H1 (cell line): Measurements from ENCODE around the gene PRPF31. TPM values are rescaled to one million over a fixed set of nuclear protein-coding genes. Genes with fewer than 3 reads are reported as not detected.

Experiments
- CTCF ChIA-PET: fragments of 300-600 bp; sonication (Branson Sonifier 250); formaldehyde crosslinking; loops from one replicate; lab custom pipeline; 2021; ENCODE audit not compliant: partially characterized antibody; lab: Charles Lee
- POLR2A ChIA-PET: fragments of 300-600 bp; sonication (Branson Sonifier 250); formaldehyde crosslinking; loops from one replicate; lab custom pipeline; 2021; ENCODE audit warnings: inconsistent platforms; ENCODE audit not compliant: partially characterized antibody; lab: Charles Lee
- DNase-seq, 2 experiments: peaks; one replicate each; pipeline versions ENCODE4 v3.0.0 to v3.0.0-alpha.2; 2010 to 2022; ENCODE audit warnings: low spot score in 2 of 2, low read depth in 1 of 2, mixed read lengths in 1 of 2
- FAIRE-seq: peaks from 2 replicates; lab custom pipeline; 2011; peaks lifted over from hg19 to GRCh38; lab: Jason Lieb, UNC
- H2AFZ ChIP-seq: 2 replicates; pipeline ENCODE4 v1.8.1; 2012; ENCODE audit warnings: low read length, inconsistent platforms
- H2AK5ac ChIP-seq: 2 replicates; pipeline ENCODE4 v1.6.1; 2013; ENCODE audit warnings: low read depth, low read length
- H2BK120ac ChIP-seq: replicated peaks from 2 replicates; pipeline ENCODE3; 2013; ENCODE audit warnings: low read depth, low read length, inconsistent platforms
- H2BK12ac ChIP-seq: 2 replicates; pipeline ENCODE4 v1.6.1; 2013; ENCODE audit warnings: low read depth, low read length
- H2BK15ac ChIP-seq: 2 replicates; pipeline ENCODE4 v1.6.1; 2013; ENCODE audit warnings: low read length
- H2BK20ac ChIP-seq: 2 replicates; pipeline ENCODE4 v1.6.1; 2013; ENCODE audit warnings: low read length
- H2BK5ac ChIP-seq: 2 replicates; pipeline ENCODE4 v1.6.1; 2013; ENCODE audit warnings: low read depth, low read length
- H3K14ac ChIP-seq: 2 replicates; pipeline ENCODE4 v1.6.1; 2013; ENCODE audit warnings: inconsistent platforms; ENCODE audit not compliant: insufficient read length
- H3K18ac ChIP-seq: 2 replicates; pipeline ENCODE4 v1.6.1; 2013; ENCODE audit warnings: low read length; ENCODE audit errors: extremely low read depth
- H3K23ac ChIP-seq: 2 replicates; pipeline ENCODE4 v1.6.1; 2013; ENCODE audit warnings: inconsistent platforms; ENCODE audit not compliant: insufficient read length
- H3K23me2 ChIP-seq: 2 replicates; pipeline ENCODE4 v1.6.1; 2013; ENCODE audit warnings: low read depth, low read length
- H3K27ac ChIP-seq: 2 replicates; pipeline ENCODE4 v1.6.1; 2011; ENCODE audit warnings: low read depth, low read length, inconsistent platforms
- H3K27me3 ChIP-seq, 4 experiments: replicated peaks in 1 of 4; 1 replicate in 1 of 4; 2 replicates in 3 of 4; pipeline versions ENCODE4 v1.6.1 to v1.8.1; 2011 to 2013; ENCODE audit warnings: low read length in 3 of 4, mild to moderate bottlenecking in 3 of 4, inconsistent platforms in 2 of 4, mixed read lengths in 2 of 4, moderate library complexity in 1 of 4; ENCODE audit not compliant: control insufficient read depth in 3 of 4, insufficient read depth in 3 of 4; ENCODE audit errors: extremely low read depth in 1 of 4
- H3K36me3 ChIP-seq, 4 experiments: 2 replicates each; pipeline versions ENCODE4 v1.6.1 to v1.8.1; 2011 to 2013; ENCODE audit warnings: mild to moderate bottlenecking in 4 of 4, low read length in 3 of 4, moderate library complexity in 2 of 4, control low read depth in 1 of 4, inconsistent platforms in 1 of 4; ENCODE audit not compliant: insufficient read depth in 4 of 4, control insufficient read depth in 2 of 4
- H3K4ac ChIP-seq: replicated peaks from 2 replicates; pipeline ENCODE3; 2013; ENCODE audit warnings: low read length, low read depth, mixed read lengths, inconsistent platforms; ENCODE audit not compliant: insufficient read length
- H3K4me1 ChIP-seq, 4 experiments: replicated peaks in 1 of 4; 1 replicate in 1 of 4; 2 replicates in 3 of 4; pipeline versions ENCODE4 v1.6.1 to v1.8.1; 2011 to 2013; ENCODE audit warnings: low read length in 3 of 4, inconsistent platforms in 2 of 4, mixed read lengths in 1 of 4; ENCODE audit not compliant: insufficient read depth in 4 of 4, control insufficient read depth in 3 of 4
- H3K4me2 ChIP-seq, 2 experiments: 2 replicates each; pipeline versions ENCODE4 v1.6.1 to v1.8.1; 2011 to 2013; ENCODE audit warnings: low read depth in 2 of 2, low read length in 2 of 2, control low read depth in 1 of 2, inconsistent platforms in 1 of 2, mild to moderate bottlenecking in 1 of 2; ENCODE audit not compliant: insufficient read depth in 1 of 2
- H3K4me3 ChIP-seq, 4 experiments: fragments of 200-600, 300-600 bp in 1 of 4; sonication (generic), shearing (Covaris generic), sonication (Bioruptor Twin) in 1 of 4; 2 replicates each; pipeline versions ENCODE4 v1.5.1 to v1.8.1; 2011 to 2016; ENCODE audit warnings: low read length in 4 of 4, low read depth in 3 of 4, control low read depth in 2 of 4, inconsistent platforms in 2 of 4, mild to moderate bottlenecking in 2 of 4, mixed read lengths in 1 of 4, moderate library complexity in 1 of 4; ENCODE audit not compliant: insufficient read depth in 2 of 4; ENCODE audit errors: extremely low read depth in 1 of 4
- H3K56ac ChIP-seq: replicated peaks from 2 replicates; pipeline ENCODE3; 2013; ENCODE audit warnings: low read depth, mild to moderate bottlenecking, mixed read lengths, low read length, inconsistent platforms; ENCODE audit not compliant: insufficient read length
- H3K79me1 ChIP-seq: 2 replicates; pipeline ENCODE4 v1.6.1; 2013; ENCODE audit warnings: low read depth, low read length, control low read depth
- H3K79me2 ChIP-seq, 2 experiments: 2 replicates each; pipeline versions ENCODE4 v1.6.1 to v1.8.1; 2012 to 2013; ENCODE audit warnings: low read length in 2 of 2, mild to moderate bottlenecking in 2 of 2, inconsistent platforms in 1 of 2; ENCODE audit not compliant: insufficient read depth in 2 of 2, control insufficient read depth in 1 of 2
- H3K9ac ChIP-seq, 4 experiments: replicated peaks in 1 of 4; 1 replicate in 1 of 4; 2 replicates in 3 of 4; pipeline versions ENCODE4 v1.6.1 to v1.8.1; 2011 to 2013; ENCODE audit warnings: low read depth in 3 of 4, low read length in 3 of 4, control low read depth in 2 of 4, mild to moderate bottlenecking in 2 of 4, moderate library complexity in 2 of 4, inconsistent platforms in 1 of 4; ENCODE audit errors: extremely low read depth in 1 of 4
- H3K9me3 ChIP-seq, 2 experiments: 2 replicates each; pipeline versions ENCODE4 v1.6.1 to v1.8.1; 2012 to 2013; ENCODE audit warnings: mild to moderate bottlenecking in 2 of 2, moderate library complexity in 2 of 2, control low read depth in 1 of 2, inconsistent platforms in 1 of 2, low read depth in 1 of 2, low read length in 1 of 2, mixed read lengths in 1 of 2; ENCODE audit not compliant: insufficient read depth in 2 of 2
- H4K20me1 ChIP-seq, 2 experiments: replicated peaks in 1 of 2; 2 replicates each; pipeline versions ENCODE3 to v1.8.1; 2011 to 2013; ENCODE audit warnings: inconsistent platforms in 2 of 2, low read length in 2 of 2, mild to moderate bottlenecking in 1 of 2; ENCODE audit not compliant: insufficient read depth in 2 of 2, control insufficient read depth in 1 of 2
- H4K5ac ChIP-seq: 2 replicates; pipeline ENCODE4 v1.6.1; 2013; ENCODE audit warnings: low read length, low read depth, mixed read lengths, inconsistent platforms; ENCODE audit not compliant: insufficient read length
- H4K8ac ChIP-seq: 2 replicates; pipeline ENCODE4 v1.8.0; 2013; ENCODE audit warnings: mild to moderate bottlenecking, moderate library complexity, low read length, inconsistent platforms; ENCODE audit not compliant: insufficient read depth; ENCODE audit errors: extremely low read depth
- H4K91ac ChIP-seq: replicated peaks from 2 replicates; pipeline ENCODE3; 2013; ENCODE audit warnings: low read length, mixed read lengths, inconsistent platforms; ENCODE audit not compliant: insufficient read length
- EZH2 ChIP-seq: fragments of 200-600 bp; sonication (generic); IDR thresholded peaks from 2 replicates; pipeline ENCODE4 v1.7.1; 2012; ENCODE audit warnings: low read depth, mild to moderate bottlenecking, moderate library complexity, low read length, inconsistent platforms; ENCODE audit not compliant: severe bottlenecking
- GTF2F1 ChIP-seq: IDR thresholded peaks from 2 replicates; pipeline ENCODE4 v1.6.1; 2012; ENCODE audit warnings: low read depth, low read length, improper control_type of control experiment, borderline replicate concordance
- RFX5 ChIP-seq: IDR thresholded peaks from 2 replicates; pipeline ENCODE4 v1.6.1; 2011; ENCODE audit warnings: low read depth, low read length, improper control_type of control experiment, borderline replicate concordance
- SAP30 ChIP-seq: fragments of 300-600 bp; sonication (generic); IDR thresholded peaks from 2 replicates; pipeline ENCODE4 v1.7.1; 2012; ENCODE audit warnings: low read length, moderate library complexity, mild to moderate bottlenecking, inconsistent platforms; ENCODE audit not compliant: insufficient read depth, insufficient replicate concordance
- TAF1 ChIP-seq: IDR thresholded peaks from 2 replicates; pipeline ENCODE4 v1.6.1; 2011; ENCODE audit warnings: mild to moderate bottlenecking, low read depth, low read length
- TAF7 ChIP-seq: optimal IDR thresholded peaks from 2 replicates; pipeline ENCODE3; 2011; ENCODE audit warnings: low read depth, mild to moderate bottlenecking, inconsistent platforms, low read length, moderate library complexity, borderline replicate concordance
- WGBS, 2 experiments: shearing (Covaris generic) in 1 of 2; methylation state at CpG; one replicate each; pipeline versions ENCODE4 v1.1.6 to v1.1.7; 2013 to 2015; ENCODE audit warnings: low lambda C conversion rate in 2 of 2, mixed read lengths in 2 of 2, inconsistent platforms in 1 of 2, low coverage in 1 of 2, missing lambda C conversion rate in 1 of 2; ENCODE audit not compliant: insufficient replicate concordance in 2 of 2, insufficient coverage in 1 of 2, insufficient read length in 1 of 2; ENCODE audit errors: extremely low coverage in 1 of 2, missing lambda C conversion rate in 1 of 2; 5-methylcytosine and 5-hydroxymethylcytosine counted together
- polyA plus RNA-seq, 7 experiments: library from polyadenylated mRNA; depleted of rRNA in 3 of 7; stranded (reverse) in 5 of 7; unstranded in 2 of 7; fragments of >200 nt in 5 of 7; fragments of 200-250 nt in 2 of 7; gene quantifications; 1 replicate in 5 of 7; 2 replicates in 1 of 7; 4 replicates in 1 of 7; pipeline versions ENCODE4 v1.2.1 to v1.2.3, GENCODE V29; 2011 to 2013; ENCODE audit warnings: missing spikeins in 2 of 7, mixed read lengths in 2 of 7
- total RNA-seq: library from RNA; stranded (reverse); fragmentation: NEBNext Ultra II Directional; extraction: Animal tissue kit (Norgen Biotek cat#: 25700); gene quantifications from 2 replicates; pipeline ENCODE4 v1.2.1, GENCODE V29; 2021
- TF ChIP-seq, protein P1 (sequence below): IDR thresholded peaks from 2 replicates; pipeline ENCODE4 v1.6.1; 2011; ENCODE audit warnings: low read depth, mild to moderate bottlenecking, low read length; ENCODE audit not compliant: insufficient read depth
- TF ChIP-seq, protein P2 (sequence below), 3 experiments: IDR thresholded peaks; 1 replicate in 2 of 3; 2 replicates in 1 of 3; pipeline versions ENCODE4 v1.5.1 to v1.6.1; 2011; ENCODE audit warnings: low read length in 3 of 3, mild to moderate bottlenecking in 3 of 3, inconsistent platforms in 2 of 3, low read depth in 1 of 3, moderate library complexity in 1 of 3; ENCODE audit not compliant: insufficient read depth in 1 of 3; ENCODE audit errors: control extremely low read depth in 1 of 3

PRPF31 gene
- total and polyA plus RNA-seq, 2 of the 8 experiments (the other 6 are each of a cell fraction or from before 2014, with no cell fraction given) = 51.1 to 97.4 TPM

DNA sequence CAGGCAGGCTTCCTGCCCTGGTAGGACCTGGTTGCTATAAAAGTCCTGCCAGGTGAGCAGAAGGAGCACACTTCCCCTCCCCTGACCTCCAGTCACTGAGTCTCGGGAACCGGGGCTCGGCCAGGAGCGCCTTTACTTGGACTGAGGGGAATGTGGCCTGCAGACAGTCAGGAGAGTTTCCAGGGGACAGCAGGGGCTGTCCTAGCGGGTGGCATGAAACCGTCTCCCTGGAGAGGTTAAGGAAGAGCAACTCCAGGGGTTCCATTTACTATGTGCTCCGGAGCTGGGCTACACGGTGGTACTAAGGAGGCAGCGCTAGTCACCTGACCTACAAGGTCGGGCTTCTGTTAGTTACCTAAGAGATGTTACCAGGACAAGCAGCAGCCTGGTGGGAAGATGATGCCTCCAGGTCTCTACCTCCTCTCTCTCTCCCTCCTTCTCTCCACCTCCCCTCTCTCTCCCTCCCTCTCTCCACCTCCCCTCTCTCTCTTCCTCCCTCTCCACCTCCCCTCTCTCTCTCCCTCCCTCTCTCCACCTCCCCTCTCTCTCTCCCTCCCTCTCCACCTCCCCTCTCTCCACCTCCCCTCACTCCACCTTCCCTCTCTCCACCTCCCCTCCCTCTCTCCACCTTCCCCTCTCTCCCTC, 17.9 kb downstream of the PRPF31 start:
- Histone ChIP-seq H3K27ac (no peak overlapping the region), H3K4me1 (peaks cover 0 to 5% (median under 1%) of the 10 kb centered on the region in 4 experiments; a peak in 2 of 7 replicates), H3K4me2 (no peak overlapping the region), H3K14ac (no peak overlapping the region), H2BK12ac (peak overlapping the region; percentile 11; the same call in 1 of the 2 replicates), H2BK15ac (peak overlapping the region; percentile 13; the same call in 1 of the 2 replicates), H3K36me3 (peaks cover 10 to 34% (median 11%) of the 10 kb centered on the region in 4 experiments; a peak in 7 of 8 replicates), H2BK120ac (no peak overlapping the region), H3K9ac (no peak overlapping the region), H3K18ac (no peak overlapping the region), H3K23me2 (peaks cover 13% of the 10 kb centered on the region), H4K5ac (no peak overlapping the region), H3K4ac (peak overlapping the region; percentile 7), H2BK5ac (peak overlapping the region; percentile 57), H3K56ac (no peak overlapping the region), H4K91ac (peak overlapping the region; percentile 8), H2BK20ac (0 out of 2 replicates have a peak overlapping the region, but pooled peaks have one; percentile 3), H4K20me1 (peaks cover 0 to 8% of the 10 kb centered on the region in 2 experiments), H4K8ac (no peak overlapping the region), H3K23ac (no peak overlapping the region), H3K4me3 (no peak overlapping the region), H2AK5ac (peak overlapping the region; percentile 1; the same call in 1 of the 2 replicates), H3K27me3 (no peaks in the 10 kb centered on the region), H2AFZ (no peak overlapping the region), H3K79me1 (no peaks in the 10 kb centered on the region), H3K9me3 (peaks cover 3 to 10% of the 10 kb centered on the region in 2 experiments; a peak in 3 of 4 replicates), H3K79me2 (peaks cover 0 to 5% of the 10 kb centered on the region in 2 experiments; a peak in 3 of 4 replicates)
- CTCF ChIA-PET = no interaction called here
- peak; percentile 63 to 78 for DNase-seq
- no peak for FAIRE-seq
- POLR2A ChIA-PET = interaction anchor here (1.0 to 15.7 kb wide), 8 partner anchors 7 to 183 kb away, joined by 3 to 348 read pairs (median 8); partner anchors contain the start of genes LENG1, PRPF31 and TFPT
- WGBS, 2 experiments = 92% methylated on average over 10 of the region's 10 CpGs; no CpG with 5 or more reads in 1 of the 2 experiments
- TF ChIP-seq, protein P1, sequence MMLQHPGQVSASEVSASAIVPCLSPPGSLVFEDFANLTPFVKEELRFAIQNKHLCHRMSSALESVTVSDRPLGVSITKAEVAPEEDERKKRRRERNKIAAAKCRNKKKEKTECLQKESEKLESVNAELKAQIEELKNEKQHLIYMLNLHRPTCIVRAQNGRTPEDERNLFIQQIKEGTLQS = peak; percentile 27; the same call in 1 of the 2 replicates
- no peak for TF ChIP-seq SAP30
- no peak for TF ChIP-seq RFX5
- no peak for TF ChIP-seq TAF7
- TF ChIP-seq TAF1 = no peak
- TF ChIP-seq GTF2F1 = no peak
- TF ChIP-seq, protein P2, sequence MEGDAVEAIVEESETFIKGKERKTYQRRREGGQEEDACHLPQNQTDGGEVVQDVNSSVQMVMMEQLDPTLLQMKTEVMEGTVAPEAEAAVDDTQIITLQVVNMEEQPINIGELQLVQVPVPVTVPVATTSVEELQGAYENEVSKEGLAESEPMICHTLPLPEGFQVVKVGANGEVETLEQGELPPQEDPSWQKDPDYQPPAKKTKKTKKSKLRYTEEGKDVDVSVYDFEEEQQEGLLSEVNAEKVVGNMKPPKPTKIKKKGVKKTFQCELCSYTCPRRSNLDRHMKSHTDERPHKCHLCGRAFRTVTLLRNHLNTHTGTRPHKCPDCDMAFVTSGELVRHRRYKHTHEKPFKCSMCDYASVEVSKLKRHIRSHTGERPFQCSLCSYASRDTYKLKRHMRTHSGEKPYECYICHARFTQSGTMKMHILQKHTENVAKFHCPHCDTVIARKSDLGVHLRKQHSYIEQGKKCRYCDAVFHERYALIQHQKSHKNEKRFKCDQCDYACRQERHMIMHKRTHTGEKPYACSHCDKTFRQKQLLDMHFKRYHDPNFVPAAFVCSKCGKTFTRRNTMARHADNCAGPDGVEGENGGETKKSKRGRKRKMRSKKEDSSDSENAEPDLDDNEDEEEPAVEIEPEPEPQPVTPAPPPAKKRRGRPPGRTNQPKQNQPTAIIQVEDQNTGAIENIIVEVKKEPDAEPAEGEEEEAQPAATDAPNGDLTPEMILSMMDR (IDR thresholded peaks at IDR 0.05; ENCODE audit: control extremely low read depth in 1 of 3, insufficient read depth in 1 of 3, low read depth in 1 of 3, low read length in 3 of 3) = no peak
- TF ChIP-seq EZH2 = no peak
